Measurements from ENCODE around the gene TSPAN18.

DNA sequence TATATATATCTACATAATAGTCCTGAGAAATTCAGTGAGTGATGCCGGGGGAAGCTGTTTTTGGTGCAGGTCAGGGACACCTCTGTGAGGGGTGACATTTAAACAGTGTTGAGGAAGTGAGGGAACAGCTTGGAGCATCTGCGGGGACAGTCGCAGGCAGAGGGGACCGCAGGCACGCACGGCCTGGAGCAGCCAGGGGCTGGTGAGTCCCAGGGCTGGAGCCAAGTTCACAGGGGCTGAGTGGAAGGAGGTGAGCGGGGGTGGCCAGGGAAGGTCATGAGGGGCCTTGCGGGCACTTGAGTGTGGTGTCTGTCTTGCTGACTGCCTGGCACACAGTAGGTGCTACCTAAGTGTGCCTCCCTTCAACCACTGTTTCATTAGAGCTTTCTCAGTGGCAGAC lies 65.4 kb downstream of the TSPAN18 start:
- TF ChIP-seq CTCF (IDR thresholded peaks at IDR 0.05; ENCODE audit: low read length), result no peak
- TF ChIP-seq EZH2phosphoT487 (IDR thresholded peaks at IDR 0.05; ENCODE audit: low read length), result no peak
